ENCODE results near the gene SYT1. TPM values are rescaled to one million over a fixed set of nuclear protein-coding genes. Genes with fewer than 3 reads are reported as not detected.

The SYT1 gene
- total and polyA plus RNA-seq, 2 of the 4 experiments (the other 2 are of a cell fraction) = 2.8 to 3.0 TPM

DNA sequence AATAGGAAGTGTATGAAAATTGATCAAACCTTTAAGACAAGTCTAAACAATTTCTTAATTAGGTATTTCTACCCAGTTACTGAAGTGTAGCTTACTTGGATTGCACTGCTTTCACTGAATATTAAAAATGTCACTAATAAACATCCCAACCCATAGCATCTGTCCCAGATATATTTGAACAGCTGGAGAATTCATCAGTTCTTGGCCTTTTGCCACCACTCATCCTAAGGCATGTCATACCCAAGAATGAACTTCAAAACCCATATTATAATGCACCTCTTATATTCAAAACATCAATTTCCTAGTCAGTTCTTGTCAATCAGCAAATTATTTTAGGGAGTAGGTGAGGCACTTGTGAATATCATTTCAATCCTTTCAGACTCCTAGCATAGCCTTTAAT lies 433.9 kb downstream of the SYT1 start:
- Histone ChIP-seq H4K20me1 (ENCODE audit: insufficient read depth, low read length) (no peaks in the 10 kb centered on the region), H3K4ac (ENCODE audit: low read depth, low read length) (no peak overlapping the region), H3K9me1 (ENCODE audit: insufficient read depth, low read length) (peaks cover 4% of the 10 kb centered on the region; the same call in 1 of the 2 replicates), H3K27me3 (ENCODE audit: control insufficient read depth, insufficient read depth, low read length) (no peaks in the 10 kb centered on the region), H3K18ac (ENCODE audit: low read depth, low read length) (no peak overlapping the region), H2AK9ac (replicated peaks; ENCODE audit: low read depth, low read length, poor library complexity) (no peak overlapping the region), H3K4me1 (ENCODE audit: control insufficient read depth, insufficient read depth, low read length) (0 out of 2 replicates have a peak, but pooled peaks cover 1% of the 10 kb centered on the region), H3K14ac (replicated peaks; ENCODE audit: low read depth, low read length) (no peak overlapping the region), H3K4me3 (ENCODE audit: insufficient read depth, low read depth, low read length) (no peak overlapping the region), H2AFZ (replicated peaks; ENCODE audit: low read length, poor library complexity) (no peak overlapping the region), H2BK20ac (ENCODE audit: low read depth, low read length) (no peak overlapping the region), H2AK5ac (ENCODE audit: low read depth, low read length) (no peak overlapping the region), H2BK120ac (ENCODE audit: low read depth, low read length) (no peak overlapping the region), H2BK15ac (ENCODE audit: low read depth, low read length) (no peak overlapping the region), H2BK5ac (ENCODE audit: low read depth, low read length, poor library complexity, severe bottlenecking) (no peak overlapping the region), H3K56ac (ENCODE audit: extremely low read depth, insufficient read depth, low read length) (no peak overlapping the region), H4K8ac (ENCODE audit: low read depth in 2 of 2, low read length in 2 of 2) (no peak overlapping the region), H4K5ac (ENCODE audit: low read depth, low read length) (no peak overlapping the region), H3K9me3 (ENCODE audit: control insufficient read depth, insufficient read depth, low read length) (no peaks in the 10 kb centered on the region), H3K79me1 (ENCODE audit: low read depth in 1 of 2, low read length in 2 of 2) (no peaks in the 10 kb centered on the region), H3K27ac (ENCODE audit: insufficient read depth, low read length) (no peak overlapping the region), H4K91ac (ENCODE audit: insufficient read depth, low read depth, low read length) (no peak overlapping the region), H3K23ac (ENCODE audit: low read depth, low read length) (no peak overlapping the region), H3K9ac (ENCODE audit: low read depth, low read length) (no peak overlapping the region), H3K36me3 (ENCODE audit: control insufficient read depth, insufficient read depth, low read length) (no peaks in the 10 kb centered on the region), H3K4me2 (ENCODE audit: low read depth, low read length) (no peak overlapping the region)
- ChIA-PET CTCF (no interaction called here), POLR2A (ENCODE audit: unreplicated experiment) (no interaction called here)
- intact Hi-C loops (cut with micrococcal nuclease) (no loop called here), in situ Hi-C loops (cut with MboI; ENCODE audit: low sequenced_read_pairs) (no loop called here), dilution Hi-C loops (cut with HindIII; ENCODE audit: low sequenced_read_pairs, unreplicated experiment) (no loop called here)
- no peak for TF ChIP-seq MAFK (IDR thresholded peaks at IDR 0.05; ENCODE audit: low read depth, low read length)
- no peak for TF ChIP-seq RAD21 (IDR thresholded peaks at IDR 0.05; ENCODE audit: low read length)
- TF ChIP-seq, protein P1, sequence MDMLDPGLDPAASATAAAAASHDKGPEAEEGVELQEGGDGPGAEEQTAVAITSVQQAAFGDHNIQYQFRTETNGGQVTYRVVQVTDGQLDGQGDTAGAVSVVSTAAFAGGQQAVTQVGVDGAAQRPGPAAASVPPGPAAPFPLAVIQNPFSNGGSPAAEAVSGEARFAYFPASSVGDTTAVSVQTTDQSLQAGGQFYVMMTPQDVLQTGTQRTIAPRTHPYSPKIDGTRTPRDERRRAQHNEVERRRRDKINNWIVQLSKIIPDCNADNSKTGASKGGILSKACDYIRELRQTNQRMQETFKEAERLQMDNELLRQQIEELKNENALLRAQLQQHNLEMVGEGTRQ (IDR thresholded peaks at IDR 0.05; ENCODE audit: low read depth, low read length) = no peak
- TF ChIP-seq RFX5 (IDR thresholded peaks at IDR 0.05; ENCODE audit: low read depth, low read length) = no peak
- TF ChIP-seq, protein P2, sequence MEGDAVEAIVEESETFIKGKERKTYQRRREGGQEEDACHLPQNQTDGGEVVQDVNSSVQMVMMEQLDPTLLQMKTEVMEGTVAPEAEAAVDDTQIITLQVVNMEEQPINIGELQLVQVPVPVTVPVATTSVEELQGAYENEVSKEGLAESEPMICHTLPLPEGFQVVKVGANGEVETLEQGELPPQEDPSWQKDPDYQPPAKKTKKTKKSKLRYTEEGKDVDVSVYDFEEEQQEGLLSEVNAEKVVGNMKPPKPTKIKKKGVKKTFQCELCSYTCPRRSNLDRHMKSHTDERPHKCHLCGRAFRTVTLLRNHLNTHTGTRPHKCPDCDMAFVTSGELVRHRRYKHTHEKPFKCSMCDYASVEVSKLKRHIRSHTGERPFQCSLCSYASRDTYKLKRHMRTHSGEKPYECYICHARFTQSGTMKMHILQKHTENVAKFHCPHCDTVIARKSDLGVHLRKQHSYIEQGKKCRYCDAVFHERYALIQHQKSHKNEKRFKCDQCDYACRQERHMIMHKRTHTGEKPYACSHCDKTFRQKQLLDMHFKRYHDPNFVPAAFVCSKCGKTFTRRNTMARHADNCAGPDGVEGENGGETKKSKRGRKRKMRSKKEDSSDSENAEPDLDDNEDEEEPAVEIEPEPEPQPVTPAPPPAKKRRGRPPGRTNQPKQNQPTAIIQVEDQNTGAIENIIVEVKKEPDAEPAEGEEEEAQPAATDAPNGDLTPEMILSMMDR (conservative IDR thresholded peaks at IDR 0.05; ENCODE audit: low read depth, low read length) = no peak
- BruUV-seq (replicated peaks) = no TSS peak
- DNase-seq (peak; percentile 21), ATAC-seq (ENCODE audit: low read depth) (no peak)
